ENCODE data around the gene ABCA5.

Gene ABCA5

GRCh38 chr17:69327060-69327831 is at the start of gene ABCA5:
Gene ABCA5, minus strand, starts transcription at chr17:69327133. Its CDS starts 12,718 bp downstream, at chr17:69314415.
- DNase-seq (ENCODE audit: low read depth), result peak; percentile 58

- DNase-seq (ENCODE audit: low read depth), result no peak
These were observed 48.3 kb upstream of the ABCA5 start for GRCh38 chr17:69375229-69375628.

DNA sequence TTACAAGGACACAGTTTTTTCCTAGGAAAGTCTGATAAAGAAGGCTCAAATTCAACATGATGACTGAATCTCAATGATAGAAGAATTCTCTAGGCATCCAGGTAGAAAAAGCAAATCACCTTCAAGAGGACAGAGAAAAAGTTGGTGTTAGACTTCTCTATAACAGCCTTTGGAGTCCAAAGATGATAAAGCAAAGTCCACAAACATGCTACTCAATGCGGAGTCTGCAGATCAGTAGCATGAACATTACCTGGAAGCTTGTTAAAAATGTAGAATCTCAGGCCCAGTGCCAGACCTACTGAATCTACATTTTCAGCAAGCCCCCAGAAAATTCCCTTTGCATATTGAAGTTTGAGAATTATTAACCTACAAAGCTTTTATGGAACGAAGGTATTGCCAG is 46.1 kb upstream of the ABCA5 start:
- no peak for DNase-seq (ENCODE audit: low read depth)

- no peak for DNase-seq (ENCODE audit: low read depth)
These were observed 40.4 kb upstream of the ABCA5 start for GRCh38 chr17:69367298-69367697.

DNA sequence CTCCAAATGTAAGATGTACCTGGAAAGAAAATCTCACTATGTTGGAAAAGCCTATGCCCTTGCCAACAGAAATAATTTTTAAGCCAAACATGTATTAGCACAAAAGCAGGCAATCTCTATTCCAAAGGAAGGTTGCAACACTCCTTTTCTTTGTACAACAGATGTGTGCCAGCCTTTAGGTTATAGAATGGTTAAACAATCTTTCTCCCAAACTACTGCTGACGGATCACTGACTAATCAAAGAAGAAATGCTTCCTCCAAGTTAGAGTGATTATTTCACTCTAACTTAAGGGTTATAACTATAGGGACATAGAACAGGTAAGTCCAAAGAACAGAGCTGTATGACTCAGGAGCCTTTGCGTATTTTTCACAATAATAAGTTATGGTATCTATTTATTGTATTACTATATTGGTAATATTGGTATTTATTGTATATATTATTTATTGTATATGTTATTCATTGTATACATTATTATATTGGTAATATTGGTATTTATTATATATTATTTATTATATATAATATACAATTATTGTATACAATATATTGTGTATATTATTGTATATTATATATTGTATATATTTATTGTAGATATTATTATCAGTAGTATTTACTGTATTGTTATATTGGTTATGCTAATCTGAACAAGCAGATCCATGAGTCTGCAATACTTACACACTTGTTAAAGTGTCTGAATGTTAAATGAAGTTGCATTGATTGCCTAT is 36.7 kb upstream of the ABCA5 start:
- no peak for DNase-seq (ENCODE audit: low read depth)

DNA sequence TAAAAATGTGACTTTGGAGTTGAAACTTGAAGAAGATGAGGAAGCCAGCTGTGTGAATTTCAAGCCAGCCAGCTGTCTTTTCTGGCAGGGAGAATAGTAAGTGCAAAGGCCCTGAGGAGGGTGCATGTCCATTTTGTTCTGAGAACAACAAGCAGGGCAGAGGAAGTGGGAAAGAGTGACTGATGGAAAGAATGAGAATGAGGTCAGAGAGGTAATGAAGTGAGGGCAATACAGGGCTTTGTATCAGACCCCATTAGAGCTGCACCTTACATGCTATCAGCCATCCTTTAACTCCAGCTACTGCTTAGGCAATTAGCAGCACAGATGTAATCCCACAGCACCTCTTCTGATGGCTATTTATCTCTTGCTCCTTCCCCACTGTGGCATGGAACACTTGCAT is 34.2 kb upstream of the ABCA5 start:
- DNase-seq (ENCODE audit: low read depth), result no peak

DNA sequence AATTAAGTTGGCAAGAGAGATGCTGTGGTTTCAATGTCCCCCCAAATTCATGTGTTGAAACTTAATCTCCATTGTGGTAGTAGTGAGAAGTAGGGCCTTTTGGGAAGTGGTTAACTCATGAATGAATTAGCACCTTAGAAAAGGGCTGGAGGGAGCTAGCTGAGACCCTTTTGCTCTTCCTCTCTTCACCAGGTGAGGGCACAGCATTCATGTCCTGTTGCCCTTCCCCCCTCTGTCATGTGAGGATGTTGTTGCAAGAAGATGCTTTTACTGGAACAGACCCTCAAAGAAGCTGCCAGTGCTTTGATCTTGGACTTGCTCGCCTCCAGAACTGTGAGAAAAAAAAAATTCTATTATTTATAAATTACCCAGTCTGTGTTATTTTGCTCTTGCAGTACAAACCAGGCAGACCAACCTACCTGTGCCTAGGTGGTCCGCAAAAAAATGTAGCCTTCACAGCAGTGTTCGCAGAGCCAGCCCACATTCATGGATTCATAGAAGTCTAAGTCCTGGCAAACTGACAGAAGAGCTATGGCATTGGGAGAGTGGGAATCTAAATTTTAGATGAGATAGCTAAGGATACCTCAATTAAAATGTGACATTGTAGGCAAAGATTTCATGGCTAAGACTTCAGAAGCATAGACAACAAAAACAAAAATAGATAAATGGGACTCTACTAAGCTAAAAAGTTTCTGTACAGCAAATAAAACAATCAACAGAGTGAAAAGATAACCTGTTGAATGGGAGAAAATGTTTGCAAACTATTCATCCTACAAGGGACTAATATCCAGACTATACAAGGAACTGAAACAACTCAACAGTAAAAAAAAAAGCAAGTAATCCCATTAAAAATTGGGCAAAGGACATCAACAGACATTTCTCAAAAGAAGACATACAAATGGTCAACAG is 32.0 kb upstream of the ABCA5 start:
- DNase-seq (ENCODE audit: low read depth), result no peak

DNA sequence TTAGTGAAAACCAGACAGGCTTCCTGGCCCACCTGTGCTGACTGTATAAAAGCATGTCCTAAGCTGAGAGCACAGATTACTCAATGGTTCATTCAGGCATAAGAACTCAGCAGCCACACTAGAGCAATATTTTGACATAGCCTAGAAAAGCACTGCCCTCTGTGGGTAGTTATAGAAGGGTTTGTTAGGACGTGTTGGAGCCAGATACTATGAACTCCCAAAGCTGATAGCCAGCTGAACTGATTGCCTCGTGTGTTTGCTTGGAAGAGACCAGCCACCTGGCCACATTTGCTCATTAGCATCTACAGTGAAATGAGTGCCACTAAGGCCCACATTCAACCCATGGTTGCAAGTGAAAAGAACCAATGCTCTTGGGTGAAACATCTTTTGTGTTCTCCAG is 30.8 kb upstream of the ABCA5 start:
- no peak for DNase-seq (ENCODE audit: low read depth)

DNA sequence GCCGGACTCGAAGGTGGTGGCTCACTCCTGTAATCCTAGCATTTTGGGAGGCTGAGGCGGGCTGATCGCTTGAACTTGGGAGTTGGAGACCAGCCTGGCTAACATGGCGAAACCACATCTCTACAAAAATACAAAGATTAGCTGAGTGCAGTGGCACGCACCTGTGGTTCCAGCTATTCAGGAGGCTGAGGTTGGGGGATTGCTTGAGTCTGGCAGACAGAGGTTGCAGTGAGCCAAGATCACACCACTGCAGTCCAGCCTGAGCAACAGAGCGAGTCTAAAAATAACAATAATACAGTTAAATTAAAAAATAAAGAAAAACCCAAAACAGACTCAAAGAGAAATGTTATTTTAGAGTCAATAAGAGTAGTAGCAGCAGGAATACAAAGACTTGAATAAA is 29.7 kb upstream of the ABCA5 start:
- no peak for DNase-seq (ENCODE audit: low read depth)

DNA sequence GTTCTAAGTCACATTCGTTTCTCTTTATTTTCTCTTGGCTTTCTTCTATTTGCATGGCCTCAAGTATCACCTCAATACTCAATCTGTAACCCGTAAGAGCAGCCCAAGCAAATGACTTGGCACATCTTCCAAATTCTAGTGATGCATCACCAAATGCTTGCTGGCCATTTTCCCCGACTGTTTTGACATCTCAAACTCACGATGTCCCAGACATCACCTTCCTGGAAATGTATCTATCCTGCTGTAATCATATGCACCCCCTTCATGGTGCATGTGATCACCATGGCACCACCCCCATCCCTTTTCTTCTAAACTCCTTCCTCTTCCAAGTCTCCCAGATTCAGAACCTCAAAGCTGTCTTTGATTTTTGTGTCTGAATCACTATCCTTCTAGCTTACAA is 24.0 kb upstream of the ABCA5 start:
- no peak for DNase-seq (ENCODE audit: low read depth)

- DNase-seq (ENCODE audit: low read depth), result no peak
These were observed 21.5 kb upstream of the ABCA5 start for GRCh38 chr17:69348429-69348828.

GRCh38 chr17:69346766-69347165 is 19.8 kb upstream of the ABCA5 start:
- no peak for DNase-seq (ENCODE audit: low read depth)

- no peak for DNase-seq (ENCODE audit: low read depth)
These were observed 18.0 kb upstream of the ABCA5 start for GRCh38 chr17:69344939-69345338.

DNA sequence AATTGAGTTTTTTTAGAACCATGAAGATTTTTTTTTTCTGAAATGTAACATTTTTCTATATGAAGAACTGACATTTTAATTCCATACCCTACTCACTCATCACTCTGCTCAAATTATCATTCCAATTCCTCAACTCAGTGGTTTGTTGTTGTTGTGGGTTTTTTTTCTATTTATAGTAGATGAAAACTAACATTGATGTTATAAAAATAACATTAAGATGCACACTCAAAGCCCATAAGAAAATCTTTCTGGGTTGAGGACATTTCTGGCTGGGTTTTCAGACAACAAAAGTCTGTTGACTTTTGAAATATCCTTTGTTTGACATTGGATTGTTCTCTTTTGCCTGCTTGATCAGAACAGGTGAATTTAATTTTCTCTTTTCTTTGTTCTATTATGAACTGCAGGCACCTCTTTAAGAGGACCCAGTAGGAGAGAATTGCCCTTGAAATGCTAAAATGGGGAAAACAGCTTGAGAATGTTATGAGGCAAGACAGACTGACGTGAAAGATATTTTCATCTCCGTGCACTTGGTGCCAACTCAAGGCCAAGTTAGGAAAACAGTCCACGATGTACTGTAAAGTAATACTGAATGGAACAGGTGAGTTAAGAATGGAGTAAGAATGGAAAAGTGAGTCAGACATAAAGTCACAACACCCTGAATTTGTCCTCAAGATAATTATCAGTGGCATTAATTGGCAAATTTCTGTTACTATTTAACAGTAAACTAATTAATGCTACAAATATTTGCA is 16.1 kb upstream of the ABCA5 start:
- no peak for DNase-seq (ENCODE audit: low read depth)

- no peak for DNase-seq (ENCODE audit: low read depth)
These were observed 13.0 kb upstream of the ABCA5 start for GRCh38 chr17:69339937-69340336.

- no peak for DNase-seq (ENCODE audit: low read depth)
These were observed 10.1 kb upstream of the ABCA5 start for GRCh38 chr17:69336996-69337395.

DNA sequence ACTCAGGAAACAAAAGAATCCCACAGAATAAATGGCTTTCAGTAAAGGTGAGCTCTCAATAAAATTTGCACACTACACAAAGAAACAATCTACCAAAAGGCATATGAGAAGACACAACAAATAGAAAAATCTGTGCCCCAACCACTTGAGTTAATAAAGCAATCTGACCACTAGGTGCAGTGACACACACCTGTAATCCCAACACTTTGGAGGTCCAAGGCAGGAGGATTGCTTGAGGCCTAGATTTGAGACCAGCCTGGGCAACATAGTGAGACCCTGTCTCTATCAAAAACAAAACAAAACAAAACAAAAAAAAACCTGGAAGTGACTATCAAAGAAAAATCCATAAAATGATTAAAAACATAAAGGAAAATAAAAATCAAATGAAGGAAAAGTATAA is 9.6 kb upstream of the ABCA5 start:
- no peak for DNase-seq (ENCODE audit: low read depth)

DNA sequence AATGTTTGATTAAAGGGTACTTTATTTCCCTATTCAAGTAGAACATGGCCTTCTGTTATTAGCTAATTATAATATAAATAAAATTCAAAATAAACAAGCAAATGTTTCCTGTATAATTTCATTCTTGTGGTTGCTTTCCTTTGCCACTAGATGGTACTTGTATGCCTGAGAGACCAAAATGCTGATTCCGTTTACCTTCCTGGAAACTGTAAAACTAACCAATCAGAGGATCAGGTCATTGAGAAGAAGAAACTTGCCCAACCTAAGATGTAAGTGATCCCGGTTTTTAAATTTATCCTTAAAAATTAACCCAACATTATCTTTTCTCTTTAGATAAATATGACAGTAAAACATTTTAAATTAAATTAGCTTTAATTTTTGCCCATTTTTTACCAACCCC is 8.1 kb upstream of the ABCA5 start:
- DNase-seq (ENCODE audit: low read depth), result no peak

GRCh38 chr17:69333561-69333960 is 6.6 kb upstream of the ABCA5 start:
- DNase-seq (ENCODE audit: low read depth), result no peak

GRCh38 chr17:69331756-69332155 is 4.8 kb upstream of the ABCA5 start:
- DNase-seq (ENCODE audit: low read depth), result no peak

- DNase-seq (ENCODE audit: low read depth), result no peak
These were observed 415 bp downstream of the ABCA5 start for GRCh38 chr17:69326377-69327059.
